Mesenchymal stem cell (in vitro differentiated cells and primary cell): ENCODE data around the gene RNF138.

Source experiments
- DNase-seq: peaks from one replicate; pipeline ENCODE4 v3.0.0-alpha.2; 2013
- H2AFZ ChIP-seq: one replicate; pipeline ENCODE4 v1.6.1; 2013; ENCODE audit warnings: low read depth, mild to moderate bottlenecking, control low read depth, inconsistent platforms, low read length, moderate library complexity
- H2AK5ac ChIP-seq: 2 replicates; pipeline ENCODE4 v1.6.1; 2013; ENCODE audit warnings: low read length, moderate library complexity, mild to moderate bottlenecking, inconsistent platforms; ENCODE audit not compliant: severe bottlenecking
- H2BK120ac ChIP-seq: one replicate; pipeline ENCODE4 v1.6.1; 2013; ENCODE audit warnings: low read depth, mild to moderate bottlenecking, inconsistent platforms, low read length, moderate library complexity
- H2BK12ac ChIP-seq, 2 experiments: one replicate each; pipeline ENCODE4 v1.6.1; 2013; ENCODE audit warnings: inconsistent platforms in 2 of 2, low read length in 2 of 2, mild to moderate bottlenecking in 2 of 2, moderate library complexity in 2 of 2, control low read depth in 1 of 2
- H2BK15ac ChIP-seq: one replicate; pipeline ENCODE4 v1.6.1; 2013; ENCODE audit warnings: mild to moderate bottlenecking, low read depth, inconsistent platforms; ENCODE audit not compliant: poor library complexity, severe bottlenecking
- H2BK5ac ChIP-seq: 2 replicates; pipeline ENCODE4 v1.6.1; 2013; ENCODE audit warnings: low read depth, mild to moderate bottlenecking, low read length, control low read depth, inconsistent platforms; ENCODE audit not compliant: poor library complexity, severe bottlenecking
- H3K14ac ChIP-seq, 2 experiments: one replicate each; pipeline ENCODE4 v1.6.1; 2013; ENCODE audit warnings: inconsistent platforms in 2 of 2, low read length in 2 of 2, control low read depth in 1 of 2, mild to moderate bottlenecking in 1 of 2, moderate library complexity in 1 of 2
- H3K18ac ChIP-seq, 2 experiments: one replicate each; pipeline ENCODE4 v1.6.1; 2013; ENCODE audit warnings: inconsistent platforms in 2 of 2, low read length in 2 of 2, control low read depth in 1 of 2, low read depth in 1 of 2, mild to moderate bottlenecking in 1 of 2
- H3K23ac ChIP-seq, 2 experiments: one replicate each; pipeline ENCODE4 v1.6.1; 2013; ENCODE audit warnings: inconsistent platforms in 2 of 2, low read length in 2 of 2, mild to moderate bottlenecking in 2 of 2, moderate library complexity in 2 of 2, control low read depth in 1 of 2
- H3K27ac ChIP-seq: 2 replicates; pipeline ENCODE4 v1.5.1; 2013; ENCODE audit warnings: mild to moderate bottlenecking, moderate library complexity, low read length, control low read depth, inconsistent platforms; ENCODE audit not compliant: poor library complexity, severe bottlenecking
- H3K27me3 ChIP-seq, 2 experiments: 2 replicates each; pipeline versions ENCODE4 v1.6.1 to v1.7.0; 2013; ENCODE audit warnings: low read length in 2 of 2, mild to moderate bottlenecking in 2 of 2, moderate library complexity in 2 of 2, control low read depth in 1 of 2, inconsistent platforms in 1 of 2; ENCODE audit not compliant: control insufficient read depth in 1 of 2, insufficient read depth in 1 of 2
- H3K36me3 ChIP-seq, 2 experiments: 2 replicates each; pipeline versions ENCODE4 v1.6.1 to v1.7.0; 2013; ENCODE audit warnings: low read length in 2 of 2, control low read depth in 1 of 2, inconsistent platforms in 1 of 2, low read depth in 1 of 2, mild to moderate bottlenecking in 1 of 2; ENCODE audit not compliant: insufficient read depth in 2 of 2, control insufficient read depth in 1 of 2
- H3K4ac ChIP-seq, 2 experiments: one replicate each; pipeline ENCODE4 v1.6.1; 2013; ENCODE audit warnings: inconsistent platforms in 2 of 2, low read length in 2 of 2, mild to moderate bottlenecking in 2 of 2, moderate library complexity in 2 of 2, control low read depth in 1 of 2, low read depth in 1 of 2
- H3K4me1 ChIP-seq: 2 replicates; pipeline ENCODE4 v1.6.1; 2013; ENCODE audit warnings: low read depth, low read length, control low read depth; ENCODE audit not compliant: control insufficient read depth, insufficient read depth
- H3K4me2 ChIP-seq: 2 replicates; pipeline ENCODE4 v1.6.1; 2013; ENCODE audit warnings: low read length, mild to moderate bottlenecking, inconsistent platforms; ENCODE audit not compliant: poor library complexity, severe bottlenecking
- H3K4me3 ChIP-seq, 2 experiments: 2 replicates each; pipeline versions ENCODE4 v1.5.1 to v1.7.0; 2013; ENCODE audit warnings: low read length in 2 of 2, mild to moderate bottlenecking in 2 of 2, control low read depth in 1 of 2, low read depth in 1 of 2; ENCODE audit not compliant: insufficient read depth in 1 of 2
- H3K79me1 ChIP-seq: replicated peaks from 2 replicates; pipeline ENCODE4 v1.6.1; 2013; ENCODE audit warnings: mild to moderate bottlenecking, control low read depth, low read length, inconsistent platforms; ENCODE audit not compliant: poor library complexity, severe bottlenecking
- H3K9ac ChIP-seq: 2 replicates; pipeline ENCODE4 v1.7.0; 2013; ENCODE audit warnings: mild to moderate bottlenecking, low read length, moderate library complexity
- H3K9me3 ChIP-seq: 2 replicates; pipeline ENCODE4 v1.7.0; 2013; ENCODE audit warnings: mild to moderate bottlenecking, low read length; ENCODE audit not compliant: control insufficient read depth
- H4K8ac ChIP-seq: one replicate; pipeline ENCODE4 v1.6.1; 2013; ENCODE audit warnings: inconsistent platforms, mild to moderate bottlenecking, low read length, moderate library complexity
- H4K91ac ChIP-seq: one replicate; pipeline ENCODE4 v1.6.1; 2013; ENCODE audit warnings: mild to moderate bottlenecking, low read length, inconsistent platforms
- WGBS: methylation state at CpG from one replicate; pipeline ENCODE4 v1.1.7; 2013; ENCODE audit warnings: mixed read lengths; 5-methylcytosine and 5-hydroxymethylcytosine counted together

The RNF138 gene

GRCh38 chr18:32095192-32095899 lies 3.7 kb downstream of the RNF138 start:
- no peak overlapping the region for H3K4me3 ChIP-seq
- no peak overlapping the region for H3K4me2 ChIP-seq
- no peak for DNase-seq
- no peak overlapping the region for H2BK15ac ChIP-seq
- WGBS: 93% methylated on average over 7 of the region's 7 CpGs
- H2BK120ac ChIP-seq: no peak overlapping the region
- H3K23ac ChIP-seq: no peak overlapping the region
- H2AFZ ChIP-seq: no peak overlapping the region
- H3K14ac ChIP-seq: no peak overlapping the region
- peaks cover 0 to 4% of the 10 kb centered on the region in 2 experiments for H3K36me3 ChIP-seq
- H3K9ac ChIP-seq: no peak overlapping the region
- no peaks in the 10 kb centered on the region for H3K27me3 ChIP-seq
- no peak overlapping the region for H4K91ac ChIP-seq
- H4K8ac ChIP-seq: no peak overlapping the region
- H3K4me1 ChIP-seq: peaks cover 5% of the 10 kb centered on the region
- peaks cover 1% of the 10 kb centered on the region for H3K79me1 ChIP-seq
- H3K4ac ChIP-seq: no peak overlapping the region
- H2BK5ac ChIP-seq: no peak overlapping the region
- no peak overlapping the region for H2BK12ac ChIP-seq
- H3K9me3 ChIP-seq: no peaks in the 10 kb centered on the region
- no peak overlapping the region for H2AK5ac ChIP-seq
- no peak overlapping the region for H3K27ac ChIP-seq
- no peak overlapping the region for H3K18ac ChIP-seq

- H3K4me1 ChIP-seq: peaks cover 5% of the 10 kb centered on the region
- H4K91ac ChIP-seq: no peak overlapping the region
- H2BK120ac ChIP-seq: no peak overlapping the region
- no peak overlapping the region for H2AFZ ChIP-seq
- no peak overlapping the region for H3K9ac ChIP-seq
- H3K36me3 ChIP-seq: peaks cover 0 to 4% of the 10 kb centered on the region in 2 experiments
- no peak overlapping the region for H2BK12ac ChIP-seq
- no peak overlapping the region for H3K4ac ChIP-seq
- WGBS: 84% methylated on average over 2 of the region's 4 CpGs
- no peak overlapping the region for H2BK5ac ChIP-seq
- H3K4me3 ChIP-seq: no peak overlapping the region
- H3K18ac ChIP-seq: no peak overlapping the region
- H2AK5ac ChIP-seq: no peak overlapping the region
- H2BK15ac ChIP-seq: no peak overlapping the region
- no peak overlapping the region for H3K4me2 ChIP-seq
- H3K14ac ChIP-seq: no peak overlapping the region
- no peaks in the 10 kb centered on the region for H3K27me3 ChIP-seq
- H4K8ac ChIP-seq: no peak overlapping the region
- H3K79me1 ChIP-seq: peaks cover 1% of the 10 kb centered on the region
- DNase-seq: no peak
- no peaks in the 10 kb centered on the region for H3K9me3 ChIP-seq
- no peak overlapping the region for H3K23ac ChIP-seq
- H3K27ac ChIP-seq: no peak overlapping the region
These were observed 4.2 kb downstream of the RNF138 start for GRCh38 chr18:32095900-32096229.

- H3K27me3 ChIP-seq: no peaks in the 10 kb centered on the region
- H2AK5ac ChIP-seq: no peak overlapping the region
- no peak overlapping the region for H3K4me2 ChIP-seq
- no peak overlapping the region for H2BK120ac ChIP-seq
- DNase-seq: no peak
- H2AFZ ChIP-seq: no peak overlapping the region
- no peak overlapping the region for H3K27ac ChIP-seq
- H2BK12ac ChIP-seq: no peak overlapping the region
- H2BK15ac ChIP-seq: no peak overlapping the region
- H2BK5ac ChIP-seq: no peak overlapping the region
- 100% methylated on average over 2 of the region's 2 CpGs for WGBS
- H3K4me3 ChIP-seq: no peak overlapping the region
- H3K23ac ChIP-seq: no peak overlapping the region
- H3K9me3 ChIP-seq: no peaks in the 10 kb centered on the region
- H4K91ac ChIP-seq: no peak overlapping the region
- H3K79me1 ChIP-seq: peaks cover 1% of the 10 kb centered on the region
- H4K8ac ChIP-seq: no peak overlapping the region
- no peak overlapping the region for H3K9ac ChIP-seq
- H3K4ac ChIP-seq: no peak overlapping the region
- peaks cover 5% of the 10 kb centered on the region for H3K4me1 ChIP-seq
- H3K18ac ChIP-seq: no peak overlapping the region
- H3K36me3 ChIP-seq: peaks cover 0 to 4% of the 10 kb centered on the region in 2 experiments
- H3K14ac ChIP-seq: no peak overlapping the region
These were observed 5.3 kb downstream of the RNF138 start for GRCh38 chr18:32096946-32097345.

- Histone ChIP-seq H3K36me3 (peaks cover 0 to 2% of the 10 kb centered on the region in 2 experiments), H3K4ac (no peak overlapping the region), H3K27ac (no peak overlapping the region), H3K4me1 (no peaks in the 10 kb centered on the region), H3K18ac (no peak overlapping the region), H2BK120ac (no peak overlapping the region), H2BK5ac (no peak overlapping the region), H2BK12ac (no peak overlapping the region), H4K8ac (no peak overlapping the region), H3K14ac (no peak overlapping the region), H3K27me3 (no peaks in the 10 kb centered on the region), H2AFZ (no peak overlapping the region), H3K9ac (no peak overlapping the region), H3K4me3 (no peak overlapping the region), H3K4me2 (no peak overlapping the region), H2BK15ac (no peak overlapping the region), H4K91ac (no peak overlapping the region), H3K23ac (no peak overlapping the region), H3K79me1 (no peaks in the 10 kb centered on the region), H3K9me3 (no peaks in the 10 kb centered on the region), H2AK5ac (no peak overlapping the region)
- 80% methylated on average over 1 of the region's 2 CpGs for WGBS
- no peak for DNase-seq
These were observed 12.8 kb downstream of the RNF138 start for GRCh38 chr18:32104516-32104915.
